WTC11 (cell line): ENCODE results near the gene EIF5A. TPM values are rescaled to one million over a fixed set of nuclear protein-coding genes. Genes with fewer than 3 reads are reported as not detected.
A peak's percentile ranks its signal among the peaks of the same experiment; 100 is the strongest.

ENCODE experiments used
- ATAC-seq: fragments of 200-7000 bp; cut with Tn5 transposase; 2 replicates; pipeline ENCODE4 v1.10.0; 2021; ENCODE audit warnings: mild to moderate bottlenecking, moderate library complexity
- CTCF ChIA-PET: fragments of 300-600 bp; sonication (Branson Sonifier 250); formaldehyde crosslinking; loops from one replicate; lab custom pipeline; 2021; ENCODE audit warnings: antibody characterized with exemption; lab: Charles Lee
- POLR2A ChIA-PET: fragments of 350-600 bp; sonication (Branson Sonifier 250); formaldehyde crosslinking; loops from one replicate; lab custom pipeline; 2021; ENCODE audit warnings: antibody characterized with exemption; lab: Charles Lee
- DNase-seq: peaks from one replicate; pipeline ENCODE4 v3.0.0; 2021; ENCODE audit warnings: low spot score
- H3K27ac Mint-ChIP-seq: 2 replicates; pipeline ENCODE4 v1.8.0; 2021; ENCODE audit warnings: mixed read lengths
- H3K27me3 Mint-ChIP-seq: 2 replicates; pipeline ENCODE4 v1.8.0; 2021; ENCODE audit warnings: low read depth, mild to moderate bottlenecking, moderate library complexity, mixed read lengths
- H3K36me3 Mint-ChIP-seq: 2 replicates; pipeline ENCODE4 v1.8.0; 2021; ENCODE audit warnings: mixed read lengths
- H3K4me1 Mint-ChIP-seq: 2 replicates; pipeline ENCODE4 v1.8.0; 2022; ENCODE audit warnings: mixed read lengths
- H3K4me3 Mint-ChIP-seq: 2 replicates; pipeline ENCODE4 v1.8.0; 2021; ENCODE audit warnings: mild to moderate bottlenecking, moderate library complexity, mixed read lengths
- H3K9me3 Mint-ChIP-seq: 2 replicates; pipeline ENCODE4 v1.8.0; 2021; ENCODE audit warnings: mixed read lengths
- CBFB ChIP-seq: sonication (generic); formaldehyde crosslinking; IDR thresholded peaks from 2 replicates; pipeline ENCODE4 v1.8.1; 2022; ENCODE audit warnings: mild to moderate bottlenecking, low read depth, missing genetic modification reagents
- ELF4 ChIP-seq: sonication (generic); formaldehyde crosslinking; IDR thresholded peaks from 2 replicates; pipeline ENCODE4 v1.8.1; 2022; ENCODE audit warnings: low read depth, mild to moderate bottlenecking, moderate library complexity, missing genetic modification reagents
- FOXP1 ChIP-seq: sonication (generic); formaldehyde crosslinking; IDR thresholded peaks from 2 replicates; pipeline ENCODE4 v1.8.0; 2022; ENCODE audit warnings: missing genetic modification reagents, mild to moderate bottlenecking, moderate library complexity, borderline replicate concordance
- GTF2I ChIP-seq: fragments of 250-450 bp; sonication (Bioruptor Pico); conservative IDR thresholded peaks from 2 replicates; pipeline ENCODE4 v1.4.0; 2021; ENCODE audit warnings: mild to moderate bottlenecking
- HMGA2 ChIP-seq: fragments of 250-450 bp; sonication (Bioruptor Pico); IDR thresholded peaks from 2 replicates; pipeline ENCODE4 v1.4.0; 2021; ENCODE audit warnings: mild to moderate bottlenecking, moderate library complexity
- MXD4 ChIP-seq: fragments of 250-450 bp; sonication (Bioruptor Pico); IDR thresholded peaks from 2 replicates; pipeline ENCODE4 v1.8.0; 2021; ENCODE audit warnings: mild to moderate bottlenecking, moderate library complexity, borderline replicate concordance
- MYBL2 ChIP-seq: sonication (generic); formaldehyde crosslinking; IDR thresholded peaks from 2 replicates; pipeline ENCODE4 v1.8.1; 2023; ENCODE audit warnings: mild to moderate bottlenecking, moderate library complexity, missing genetic modification reagents
- PRRX2 ChIP-seq: fragments of 250-450 bp; sonication (Bioruptor Pico); IDR thresholded peaks from 2 replicates; pipeline ENCODE4 v1.8.0; 2021; ENCODE audit warnings: mild to moderate bottlenecking
- SMAD3 ChIP-seq: sonication (generic); formaldehyde crosslinking; IDR thresholded peaks from 2 replicates; pipeline ENCODE4 v1.8.0; 2022; ENCODE audit warnings: missing genetic modification reagents, mild to moderate bottlenecking, borderline replicate concordance
- SOX15 ChIP-seq: fragments of 250-450 bp; sonication (Bioruptor Pico); IDR thresholded peaks from 2 replicates; pipeline ENCODE4 v1.9.0; 2021; ENCODE audit warnings: mild to moderate bottlenecking
- ZNF219 ChIP-seq: sonication (generic); formaldehyde crosslinking; IDR thresholded peaks from 2 replicates; pipeline ENCODE4 v1.8.0; 2023; ENCODE audit warnings: missing genetic modification reagents, mild to moderate bottlenecking, borderline replicate concordance
- ZNF232 ChIP-seq: sonication (generic); formaldehyde crosslinking; IDR thresholded peaks from 2 replicates; pipeline ENCODE4 v1.8.0; 2022; ENCODE audit warnings: mild to moderate bottlenecking, missing genetic modification reagents
- ZNF416 ChIP-seq: fragments of 250-450 bp; sonication (Bioruptor Pico); IDR thresholded peaks from 2 replicates; pipeline ENCODE4 v1.9.0; 2021; ENCODE audit warnings: mild to moderate bottlenecking, inconsistent platforms
- total RNA-seq: library from RNA; stranded (reverse); gene quantifications from 3 replicates; pipeline ENCODE4 v1.2.3, GENCODE V29; 2021
- TF ChIP-seq, protein P1 (sequence below): sonication (generic); formaldehyde crosslinking; IDR thresholded peaks from 2 replicates; pipeline ENCODE4 v1.8.1; 2023; ENCODE audit warnings: mild to moderate bottlenecking, missing genetic modification reagents, borderline replicate concordance
- TF ChIP-seq, protein P2 (sequence below): sonication (generic); formaldehyde crosslinking; IDR thresholded peaks from 2 replicates; pipeline ENCODE4 v1.8.1; 2023; ENCODE audit warnings: mild to moderate bottlenecking, missing genetic modification reagents, moderate library complexity
- TF ChIP-seq, protein P3 (sequence below): sonication (generic); formaldehyde crosslinking; IDR thresholded peaks from 2 replicates; pipeline ENCODE4 v1.8.0; 2023; ENCODE audit warnings: missing genetic modification reagents
- TF ChIP-seq, protein P4 (sequence below): sonication (generic); formaldehyde crosslinking; IDR thresholded peaks from 2 replicates; pipeline ENCODE4 v1.8.1; 2022; ENCODE audit warnings: low read depth, mild to moderate bottlenecking, moderate library complexity, missing genetic modification reagents, borderline replicate concordance
- TF ChIP-seq, protein P5 (sequence below): sonication (generic); formaldehyde crosslinking; IDR thresholded peaks from 2 replicates; pipeline ENCODE4 v1.8.0; 2022; ENCODE audit warnings: mild to moderate bottlenecking, missing genetic modification reagents
- TF ChIP-seq, protein P6 (sequence below): sonication (generic); formaldehyde crosslinking; IDR thresholded peaks from 2 replicates; pipeline ENCODE4 v1.8.0; 2022; ENCODE audit warnings: mild to moderate bottlenecking, missing genetic modification reagents
- TF ChIP-seq, protein P7 (sequence below): sonication (generic); formaldehyde crosslinking; IDR thresholded peaks from 2 replicates; pipeline ENCODE4 v1.8.1; 2022; ENCODE audit warnings: mild to moderate bottlenecking, missing genetic modification reagents, moderate library complexity, borderline replicate concordance

EIF5A gene
- total RNA-seq, 1 experiment from 2014 or later = 1,021 TPM

DNA sequence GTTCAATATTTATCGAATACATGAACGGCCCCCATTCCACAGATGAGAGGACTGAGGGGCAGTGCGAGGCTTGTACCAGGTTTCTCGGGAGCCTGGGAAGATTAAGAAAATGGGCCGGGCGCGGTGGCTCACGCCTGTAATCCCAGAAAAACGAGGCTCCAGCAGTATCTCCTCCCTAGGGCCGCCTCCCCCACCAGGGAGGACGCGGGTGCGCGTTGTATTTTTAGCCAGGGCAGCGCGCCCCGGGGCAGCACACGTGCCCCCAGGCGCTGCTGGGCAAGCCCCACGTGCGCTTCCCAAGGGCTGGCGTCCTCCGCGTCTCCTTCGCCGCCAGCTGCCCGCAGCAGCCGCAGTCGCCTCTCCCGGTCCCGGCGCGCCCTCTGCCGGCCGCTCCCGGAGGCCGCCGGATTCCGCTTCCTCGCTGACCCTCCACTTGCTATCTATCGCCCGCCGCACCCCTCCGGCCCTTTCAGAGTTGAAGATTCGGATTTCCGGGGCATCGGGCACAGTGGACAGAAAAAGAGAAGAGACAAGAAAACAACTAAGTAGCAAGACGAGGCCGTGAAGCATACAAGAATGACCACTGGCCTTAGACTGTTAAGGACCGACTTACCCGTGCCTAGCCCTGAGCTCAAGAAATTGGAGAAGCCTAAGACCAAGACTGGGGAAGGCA lies 11.1 kb upstream of the EIF5A start (continued):
- TF ChIP-seq MYBL2 (CRISPR knock-in tag) = peak; percentile 84; the same call in 1 of the 2 replicates
- peak; percentile 68; the same call in 1 of the 2 replicates for TF ChIP-seq GTF2I (CRISPR knock-in tag)
- TF ChIP-seq MXD4 (CRISPR knock-in tag) = no peak
- TF ChIP-seq ZNF416 (CRISPR knock-in tag) = no peak
- TF ChIP-seq, protein P1, sequence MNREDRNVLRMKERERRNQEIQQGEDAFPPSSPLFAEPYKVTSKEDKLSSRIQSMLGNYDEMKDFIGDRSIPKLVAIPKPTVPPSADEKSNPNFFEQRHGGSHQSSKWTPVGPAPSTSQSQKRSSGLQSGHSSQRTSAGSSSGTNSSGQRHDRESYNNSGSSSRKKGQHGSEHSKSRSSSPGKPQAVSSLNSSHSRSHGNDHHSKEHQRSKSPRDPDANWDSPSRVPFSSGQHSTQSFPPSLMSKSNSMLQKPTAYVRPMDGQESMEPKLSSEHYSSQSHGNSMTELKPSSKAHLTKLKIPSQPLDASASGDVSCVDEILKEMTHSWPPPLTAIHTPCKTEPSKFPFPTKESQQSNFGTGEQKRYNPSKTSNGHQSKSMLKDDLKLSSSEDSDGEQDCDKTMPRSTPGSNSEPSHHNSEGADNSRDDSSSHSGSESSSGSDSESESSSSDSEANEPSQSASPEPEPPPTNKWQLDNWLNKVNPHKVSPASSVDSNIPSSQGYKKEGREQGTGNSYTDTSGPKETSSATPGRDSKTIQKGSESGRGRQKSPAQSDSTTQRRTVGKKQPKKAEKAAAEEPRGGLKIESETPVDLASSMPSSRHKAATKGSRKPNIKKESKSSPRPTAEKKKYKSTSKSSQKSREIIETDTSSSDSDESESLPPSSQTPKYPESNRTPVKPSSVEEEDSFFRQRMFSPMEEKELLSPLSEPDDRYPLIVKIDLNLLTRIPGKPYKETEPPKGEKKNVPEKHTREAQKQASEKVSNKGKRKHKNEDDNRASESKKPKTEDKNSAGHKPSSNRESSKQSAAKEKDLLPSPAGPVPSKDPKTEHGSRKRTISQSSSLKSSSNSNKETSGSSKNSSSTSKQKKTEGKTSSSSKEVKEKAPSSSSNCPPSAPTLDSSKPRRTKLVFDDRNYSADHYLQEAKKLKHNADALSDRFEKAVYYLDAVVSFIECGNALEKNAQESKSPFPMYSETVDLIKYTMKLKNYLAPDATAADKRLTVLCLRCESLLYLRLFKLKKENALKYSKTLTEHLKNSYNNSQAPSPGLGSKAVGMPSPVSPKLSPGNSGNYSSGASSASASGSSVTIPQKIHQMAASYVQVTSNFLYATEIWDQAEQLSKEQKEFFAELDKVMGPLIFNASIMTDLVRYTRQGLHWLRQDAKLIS (CRISPR knock-in tag) = no peak
- TF ChIP-seq, protein P2, sequence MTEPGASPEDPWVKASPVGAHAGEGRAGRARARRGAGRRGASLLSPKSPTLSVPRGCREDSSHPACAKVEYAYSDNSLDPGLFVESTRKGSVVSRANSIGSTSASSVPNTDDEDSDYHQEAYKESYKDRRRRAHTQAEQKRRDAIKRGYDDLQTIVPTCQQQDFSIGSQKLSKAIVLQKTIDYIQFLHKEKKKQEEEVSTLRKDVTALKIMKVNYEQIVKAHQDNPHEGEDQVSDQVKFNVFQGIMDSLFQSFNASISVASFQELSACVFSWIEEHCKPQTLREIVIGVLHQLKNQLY (CRISPR knock-in tag) = no peak
- no peak for TF ChIP-seq CBFB (CRISPR knock-in tag)
- TF ChIP-seq, protein P3, sequence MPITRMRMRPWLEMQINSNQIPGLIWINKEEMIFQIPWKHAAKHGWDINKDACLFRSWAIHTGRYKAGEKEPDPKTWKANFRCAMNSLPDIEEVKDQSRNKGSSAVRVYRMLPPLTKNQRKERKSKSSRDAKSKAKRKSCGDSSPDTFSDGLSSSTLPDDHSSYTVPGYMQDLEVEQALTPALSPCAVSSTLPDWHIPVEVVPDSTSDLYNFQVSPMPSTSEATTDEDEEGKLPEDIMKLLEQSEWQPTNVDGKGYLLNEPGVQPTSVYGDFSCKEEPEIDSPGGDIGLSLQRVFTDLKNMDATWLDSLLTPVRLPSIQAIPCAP = no peak
- TF ChIP-seq SMAD3 (CRISPR knock-in tag) = peak; percentile 81; the same call in 1 of the 2 replicates
- TF ChIP-seq, protein P4, sequence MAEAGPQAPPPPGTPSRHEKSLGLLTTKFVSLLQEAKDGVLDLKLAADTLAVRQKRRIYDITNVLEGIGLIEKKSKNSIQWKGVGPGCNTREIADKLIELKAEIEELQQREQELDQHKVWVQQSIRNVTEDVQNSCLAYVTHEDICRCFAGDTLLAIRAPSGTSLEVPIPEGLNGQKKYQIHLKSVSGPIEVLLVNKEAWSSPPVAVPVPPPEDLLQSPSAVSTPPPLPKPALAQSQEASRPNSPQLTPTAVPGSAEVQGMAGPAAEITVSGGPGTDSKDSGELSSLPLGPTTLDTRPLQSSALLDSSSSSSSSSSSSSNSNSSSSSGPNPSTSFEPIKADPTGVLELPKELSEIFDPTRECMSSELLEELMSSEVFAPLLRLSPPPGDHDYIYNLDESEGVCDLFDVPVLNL (CRISPR knock-in tag) = no peak
- TF ChIP-seq ZNF232 (CRISPR knock-in tag) = peak; percentile 95
- TF ChIP-seq, all 79 proteins: peak for 33

DNA sequence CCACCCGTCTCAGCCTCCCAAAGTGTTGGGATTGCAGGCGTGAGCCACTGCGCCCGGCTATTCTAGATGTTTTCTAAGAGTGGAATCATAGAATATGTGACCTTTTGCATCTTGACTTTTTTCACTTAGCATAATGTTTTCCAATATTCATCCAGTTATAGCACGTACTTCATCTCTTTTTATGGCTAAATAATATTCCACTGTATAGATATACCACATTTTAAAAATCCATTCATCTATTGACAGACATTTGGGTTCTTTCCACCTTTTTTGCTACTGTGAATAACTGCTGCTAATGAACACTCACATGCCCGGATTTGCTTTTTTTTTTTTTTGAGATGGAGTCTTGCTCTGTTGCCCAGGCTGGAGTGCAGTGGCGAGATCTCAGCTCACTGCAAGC lies 3.2 kb upstream of the EIF5A start:
- TF ChIP-seq ZNF219 = no peak
- ChIA-PET CTCF (no interaction called here), POLR2A (no interaction called here)
- no peak overlapping the region for H3K4me3 Mint-ChIP-seq
- DNase-seq = no peak
- H3K27me3 Mint-ChIP-seq = peaks cover 38% of the 10 kb centered on the region
- peaks cover 4% of the 10 kb centered on the region for H3K9me3 Mint-ChIP-seq
- peaks cover 4% of the 10 kb centered on the region for H3K4me1 Mint-ChIP-seq
- H3K36me3 Mint-ChIP-seq = peaks cover 1% of the 10 kb centered on the region
- no peak for ATAC-seq
- no peak overlapping the region for H3K27ac Mint-ChIP-seq

DNA sequence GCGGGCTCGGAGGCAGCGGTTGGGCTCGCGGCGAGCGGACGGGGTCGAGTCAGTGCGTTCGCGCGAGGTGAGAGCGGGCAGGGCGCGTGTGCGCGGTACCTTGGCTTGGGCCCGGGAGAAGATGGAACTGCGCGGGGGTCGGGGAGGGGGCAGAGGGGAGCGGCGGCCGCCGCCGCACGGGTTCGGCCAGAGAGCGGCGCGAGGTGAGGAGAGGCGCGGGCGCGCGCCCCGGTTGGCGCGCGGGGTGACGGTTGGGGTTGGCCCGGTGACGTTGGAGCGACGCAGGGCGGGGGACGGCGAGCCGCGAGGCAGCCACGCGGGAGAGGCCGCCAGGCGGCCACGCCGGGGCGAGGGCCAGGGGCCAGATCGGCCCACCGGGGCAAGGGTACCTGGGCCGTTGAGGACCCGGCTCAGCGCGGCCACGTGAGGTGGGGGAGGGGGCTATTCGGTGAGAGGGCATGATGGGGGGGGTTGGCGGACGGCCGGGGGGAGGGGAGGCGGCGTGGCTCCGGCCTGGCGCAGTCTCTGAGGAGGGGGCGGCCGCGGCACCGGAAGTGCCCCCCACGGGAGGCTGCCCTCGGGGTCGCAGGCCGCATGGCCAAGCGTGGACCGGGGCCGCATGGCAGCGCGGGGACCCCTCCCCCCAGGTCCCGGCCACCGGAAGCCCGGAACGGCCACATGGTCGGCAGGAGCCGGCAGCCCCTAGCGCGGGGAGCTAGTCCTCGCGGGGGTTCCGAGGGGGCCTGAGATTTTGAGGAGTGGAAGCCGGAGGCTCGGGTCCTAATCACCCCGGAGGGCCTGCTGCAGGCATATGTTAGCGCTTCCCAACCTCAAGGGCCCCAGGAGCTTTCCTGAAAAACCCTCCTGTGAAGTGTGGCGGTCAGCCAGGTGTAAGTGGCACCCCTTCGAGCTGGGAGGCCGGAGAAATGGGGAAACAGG lies 527 bp downstream of the EIF5A start:
- Mint-ChIP-seq H3K9me3 (peaks cover 4% of the 10 kb centered on the region), H3K36me3 (peaks cover 36% of the 10 kb centered on the region), H3K4me3 (peak overlapping the region; percentile 89), H3K27ac (peak overlapping the region; percentile 99), H3K4me1 (peaks cover 26% of the 10 kb centered on the region), H3K27me3 (peaks cover 14% of the 10 kb centered on the region)
- ChIA-PET CTCF (interaction anchor here (0.9 to 1.4 kb wide), 3 partner anchors 22 to 57 kb away, joined by 3 to 4 read pairs (median 4); partner anchors contain the start of genes CTDNEP1 and NEURL4), POLR2A (interaction anchor here (1.0 kb wide), 1 partner anchor 22 kb away, joined by 7 read pairs; the partner anchor contains the start of gene NEURL4)
- ATAC-seq (no peak; the same call in 1 of the 2 replicates), DNase-seq (peak; percentile 50)
- TF ChIP-seq HMGA2 = no peak
- no peak for TF ChIP-seq SOX15 (CRISPR knock-in tag)
- TF ChIP-seq, protein P5, sequence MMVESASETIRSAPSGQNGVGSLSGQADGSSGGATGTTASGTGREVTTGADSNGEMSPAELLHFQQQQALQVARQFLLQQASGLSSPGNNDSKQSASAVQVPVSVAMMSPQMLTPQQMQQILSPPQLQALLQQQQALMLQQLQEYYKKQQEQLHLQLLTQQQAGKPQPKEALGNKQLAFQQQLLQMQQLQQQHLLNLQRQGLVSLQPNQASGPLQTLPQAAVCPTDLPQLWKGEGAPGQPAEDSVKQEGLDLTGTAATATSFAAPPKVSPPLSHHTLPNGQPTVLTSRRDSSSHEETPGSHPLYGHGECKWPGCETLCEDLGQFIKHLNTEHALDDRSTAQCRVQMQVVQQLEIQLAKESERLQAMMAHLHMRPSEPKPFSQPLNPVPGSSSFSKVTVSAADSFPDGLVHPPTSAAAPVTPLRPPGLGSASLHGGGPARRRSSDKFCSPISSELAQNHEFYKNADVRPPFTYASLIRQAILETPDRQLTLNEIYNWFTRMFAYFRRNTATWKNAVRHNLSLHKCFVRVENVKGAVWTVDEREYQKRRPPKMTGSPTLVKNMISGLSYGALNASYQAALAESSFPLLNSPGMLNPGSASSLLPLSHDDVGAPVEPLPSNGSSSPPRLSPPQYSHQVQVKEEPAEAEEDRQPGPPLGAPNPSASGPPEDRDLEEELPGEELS = peak; percentile 49; the same call in 1 of the 2 replicates
- TF ChIP-seq, protein P6, sequence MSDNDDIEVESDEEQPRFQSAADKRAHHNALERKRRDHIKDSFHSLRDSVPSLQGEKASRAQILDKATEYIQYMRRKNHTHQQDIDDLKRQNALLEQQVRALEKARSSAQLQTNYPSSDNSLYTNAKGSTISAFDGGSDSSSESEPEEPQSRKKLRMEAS (CRISPR knock-in tag) = peak; percentile 94
- no peak for TF ChIP-seq ELF4 (CRISPR knock-in tag)
- TF ChIP-seq FOXP1 (CRISPR knock-in tag) = peak; percentile 13
- TF ChIP-seq PRRX2 (CRISPR knock-in tag) = no peak
- TF ChIP-seq, protein P7, sequence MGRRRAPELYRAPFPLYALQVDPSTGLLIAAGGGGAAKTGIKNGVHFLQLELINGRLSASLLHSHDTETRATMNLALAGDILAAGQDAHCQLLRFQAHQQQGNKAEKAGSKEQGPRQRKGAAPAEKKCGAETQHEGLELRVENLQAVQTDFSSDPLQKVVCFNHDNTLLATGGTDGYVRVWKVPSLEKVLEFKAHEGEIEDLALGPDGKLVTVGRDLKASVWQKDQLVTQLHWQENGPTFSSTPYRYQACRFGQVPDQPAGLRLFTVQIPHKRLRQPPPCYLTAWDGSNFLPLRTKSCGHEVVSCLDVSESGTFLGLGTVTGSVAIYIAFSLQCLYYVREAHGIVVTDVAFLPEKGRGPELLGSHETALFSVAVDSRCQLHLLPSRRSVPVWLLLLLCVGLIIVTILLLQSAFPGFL = no peak
